ENCODE results near the gene SMIM5. TPM values are rescaled to one million over a fixed set of nuclear protein-coding genes. Genes with fewer than 3 reads are reported as not detected.

Gene SMIM5
- total RNA-seq, 1 donor from 2014 or later: not detected

- no peak overlapping the region for H2AFZ ChIP-seq (replicated peaks)
- H3K27me3 ChIP-seq: no peaks in the 10 kb centered on the region
- no peak overlapping the region for H3K27ac Mint-ChIP-seq
- H3K4me1 ChIP-seq: peaks cover 12% of the 10 kb centered on the region
- no peaks in the 10 kb centered on the region for H3F3A ChIP-seq (ENCODE audit: low read depth)
- H3K4me3 Mint-ChIP-seq: no peak overlapping the region
- H3K4me3 ChIP-seq: no peak overlapping the region
- DNase-seq (ENCODE audit: low spot score): no peak
- H3K27me3 Mint-ChIP-seq (ENCODE audit: insufficient read depth, low read depth): peaks cover 2% of the 10 kb centered on the region
- no peak overlapping the region for H3K4me2 ChIP-seq
- no peak for TF ChIP-seq EZH2phosphoT487 (IDR thresholded peaks at IDR 0.05)
- TF ChIP-seq EZH2 (IDR thresholded peaks at IDR 0.05): no peak
- no peak for TF ChIP-seq CTCF (IDR thresholded peaks at IDR 0.05)
- H3K9me3 ChIP-seq (ENCODE audit: low read depth): no peaks in the 10 kb centered on the region
- H3K27ac ChIP-seq: no peak overlapping the region
- no peaks in the 10 kb centered on the region for H3K9me3 Mint-ChIP-seq
- no peak overlapping the region for H3K9ac ChIP-seq
- H3K36me3 ChIP-seq: no peaks in the 10 kb centered on the region
- no peaks in the 10 kb centered on the region for H4K20me1 ChIP-seq (ENCODE audit: low read depth)
- H3K79me2 ChIP-seq (ENCODE audit: low read depth): no peaks in the 10 kb centered on the region
- H3K36me3 Mint-ChIP-seq: no peaks in the 10 kb centered on the region
- no peaks in the 10 kb centered on the region for H3K4me1 Mint-ChIP-seq
Measured at GRCh38 chr17:75610103-75610984, 22.9 kb upstream of the SMIM5 start.

DNA sequence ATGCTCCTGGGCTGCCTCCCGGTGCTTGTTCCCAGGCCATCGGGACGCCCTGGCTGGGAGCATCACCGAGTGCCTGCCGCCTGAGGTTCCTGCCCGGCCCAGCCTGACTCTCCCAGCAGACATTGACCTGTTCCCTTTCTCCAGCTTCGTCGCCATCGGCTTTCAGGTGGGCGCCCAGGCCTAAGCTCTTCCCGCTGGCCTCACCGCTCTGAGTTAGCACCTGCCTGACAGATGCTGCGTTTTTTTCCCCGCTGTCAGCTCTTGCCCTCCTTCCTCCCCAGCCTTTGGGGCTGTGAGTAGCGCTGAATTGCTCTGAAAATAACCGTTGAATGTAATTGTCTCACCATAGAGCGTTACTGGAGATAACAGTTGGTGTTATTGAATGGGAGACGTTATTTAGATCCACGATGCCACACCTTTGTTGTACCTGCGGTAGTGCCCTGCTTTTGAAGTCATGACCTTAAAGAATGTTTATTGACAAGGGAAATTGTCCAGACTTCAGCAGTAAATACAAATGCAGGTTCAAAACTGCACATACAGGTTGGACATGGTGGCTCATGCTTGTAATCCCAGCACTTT is 21.3 kb upstream of the SMIM5 start:
- Histone ChIP-seq H3K36me3 (no peaks in the 10 kb centered on the region), H3K79me2 (ENCODE audit: low read depth) (no peaks in the 10 kb centered on the region), H3F3A (ENCODE audit: low read depth) (no peaks in the 10 kb centered on the region), H4K20me1 (ENCODE audit: low read depth) (no peaks in the 10 kb centered on the region), H3K4me2 (no peak overlapping the region), H3K27me3 (no peaks in the 10 kb centered on the region), H3K9me3 (ENCODE audit: low read depth) (no peaks in the 10 kb centered on the region), H3K4me1 (peaks cover 12% of the 10 kb centered on the region), H3K27ac (no peak overlapping the region), H3K9ac (no peak overlapping the region), H2AFZ (replicated peaks) (no peak overlapping the region), H3K4me3 (no peak overlapping the region)
- Mint-ChIP-seq H3K4me3 (no peak overlapping the region), H3K4me1 (no peaks in the 10 kb centered on the region), H3K27me3 (ENCODE audit: insufficient read depth, low read depth) (no peaks in the 10 kb centered on the region), H3K9me3 (no peaks in the 10 kb centered on the region), H3K36me3 (no peaks in the 10 kb centered on the region), H3K27ac (no peak overlapping the region)
- no peak for TF ChIP-seq EZH2phosphoT487 (IDR thresholded peaks at IDR 0.05)
- no peak for TF ChIP-seq CTCF (IDR thresholded peaks at IDR 0.05)
- no peak for TF ChIP-seq EZH2 (IDR thresholded peaks at IDR 0.05)
- no peak for DNase-seq (ENCODE audit: low spot score)

DNA sequence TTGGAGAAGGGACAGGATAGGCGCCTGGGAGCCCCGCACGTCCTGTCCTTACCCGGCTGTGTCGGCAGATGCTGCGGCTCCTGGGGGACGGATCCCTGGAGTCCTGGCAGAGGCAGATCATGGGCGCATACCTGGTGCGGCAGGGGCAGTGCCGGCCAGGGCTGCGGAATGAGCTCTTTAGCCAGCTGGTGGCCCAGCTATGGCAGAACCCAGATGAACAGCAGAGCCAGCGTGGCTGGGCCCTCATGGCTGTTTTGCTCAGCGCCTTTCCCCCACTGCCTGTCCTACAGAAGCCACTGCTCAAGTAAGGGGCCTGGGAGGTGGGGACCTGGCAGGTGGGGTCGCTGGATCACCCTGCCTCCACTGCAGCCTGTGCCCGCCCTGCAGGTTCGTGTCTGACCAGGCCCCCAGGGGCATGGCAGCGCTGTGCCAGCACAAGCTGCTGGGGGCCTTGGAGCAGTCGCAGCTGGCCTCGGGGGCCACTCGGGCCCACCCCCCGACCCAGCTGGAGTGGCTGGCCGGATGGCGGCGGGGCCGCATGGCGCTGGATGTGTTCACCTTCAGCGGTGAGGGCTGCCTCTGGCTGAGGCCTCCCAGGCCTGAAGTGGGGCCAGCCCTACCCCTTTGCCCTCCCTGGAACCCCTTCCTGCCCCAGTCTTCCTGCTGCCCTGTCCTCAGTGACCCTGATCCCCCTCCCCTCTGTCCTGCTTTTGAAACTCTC is 20.2 kb upstream of the SMIM5 start:
- no peaks in the 10 kb centered on the region for H3F3A ChIP-seq (ENCODE audit: low read depth)
- Mint-ChIP-seq H3K27me3 (ENCODE audit: insufficient read depth, low read depth) (no peaks in the 10 kb centered on the region), H3K4me3 (no peak overlapping the region), H3K9me3 (no peaks in the 10 kb centered on the region), H3K27ac (no peak overlapping the region), H3K4me1 (no peaks in the 10 kb centered on the region), H3K36me3 (no peaks in the 10 kb centered on the region)
- H3K36me3 ChIP-seq: no peaks in the 10 kb centered on the region
- no peak overlapping the region for H2AFZ ChIP-seq (replicated peaks)
- H3K27me3 ChIP-seq: no peaks in the 10 kb centered on the region
- H3K9me3 ChIP-seq (ENCODE audit: low read depth): no peaks in the 10 kb centered on the region
- H3K4me3 ChIP-seq: no peak overlapping the region
- H3K4me1 ChIP-seq: peaks cover 12% of the 10 kb centered on the region
- TF ChIP-seq EZH2 (IDR thresholded peaks at IDR 0.05) (no peak), CTCF (IDR thresholded peaks at IDR 0.05) (no peak), EZH2phosphoT487 (IDR thresholded peaks at IDR 0.05) (no peak)
- H3K4me2 ChIP-seq: no peak overlapping the region
- DNase-seq (ENCODE audit: low spot score): no peak
- no peaks in the 10 kb centered on the region for H4K20me1 ChIP-seq (ENCODE audit: low read depth)
- H3K79me2 ChIP-seq (ENCODE audit: low read depth): no peaks in the 10 kb centered on the region
- H3K27ac ChIP-seq: no peak overlapping the region
- H3K9ac ChIP-seq: no peak overlapping the region

Measured in neural progenitor cell (in vitro differentiated cells).